Umbilical cord (tissue), 2 donors: ENCODE results near the gene GAL3ST1. TPM values are rescaled to one million over a fixed set of nuclear protein-coding genes. Genes with fewer than 3 reads are reported as not detected.
"Not testable (repeated sequence)": the region's sequence is repeated elsewhere in the genome, so short reads cannot be mapped to it uniquely, and the experiment has no call there.

Experiments
- DNase-seq: peaks from one replicate; pipeline ENCODE4 v3.0.0-alpha.2; 2015; ENCODE audit warnings: low spot score
- total RNA-seq: library from RNA; depleted of rRNA; stranded (reverse); fragments of >200 nt; gene quantifications from one replicate; pipeline ENCODE4 v1.2.3, GENCODE V29; 2014; ENCODE audit warnings: low replicate concordance; ENCODE audit not compliant: insufficient read depth

GAL3ST1 gene
- total RNA-seq, 1 donor from 2014 or later, result not detected

- no peak for DNase-seq
Measured at GRCh38 chr22:30596886-30597285, 22.4 kb upstream of the GAL3ST1 start.

DNA sequence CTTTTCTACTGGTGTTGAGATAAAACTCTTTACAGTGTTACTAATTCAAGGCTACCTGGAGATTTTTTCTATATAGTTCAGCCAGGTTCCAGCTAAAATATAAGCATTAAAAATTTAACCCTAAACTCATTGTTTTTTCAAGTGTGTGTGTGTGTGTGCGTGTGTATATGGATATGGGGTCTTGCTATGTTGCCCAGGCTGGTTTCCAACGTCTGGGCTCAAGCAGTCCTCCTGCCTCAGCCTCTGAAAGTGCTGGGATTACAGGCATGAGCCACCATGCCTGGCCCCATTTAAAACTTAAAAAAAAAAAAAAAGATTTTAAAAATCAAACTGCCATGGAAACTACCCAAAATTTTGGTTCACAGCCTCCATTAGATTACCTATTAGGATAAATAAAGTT lies 21.7 kb upstream of the GAL3ST1 start:
- DNase-seq, result no peak

DNA sequence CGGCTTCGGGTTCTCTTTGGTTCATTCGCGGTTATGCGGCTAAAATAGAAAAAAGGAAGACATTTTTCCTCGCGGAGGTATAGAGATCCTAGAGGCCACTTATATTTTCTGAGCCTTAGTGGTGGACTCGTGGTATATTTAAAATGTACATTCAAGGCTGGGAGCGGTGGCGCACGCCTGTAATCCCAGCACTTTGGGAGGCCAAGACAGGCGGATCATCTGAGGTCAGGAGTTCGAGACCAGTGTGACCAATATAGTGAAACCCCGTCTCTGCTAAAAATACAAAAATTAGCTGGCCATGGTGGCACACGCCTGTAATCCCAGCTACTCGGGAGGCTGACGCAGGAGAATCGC lies 17.9 kb upstream of the GAL3ST1 start:
- DNase-seq, result not testable (repeated sequence)

GRCh38 chr22:30591588-30592359 lies 17.3 kb upstream of the GAL3ST1 start, which contains the start of gene PES1:
PES1 (minus strand) TSS chr22:30591910; CDS start chr22:30591833, 77 bp downstream.
- DNase-seq, result peak; percentile 99

- no peak for DNase-seq
Measured at GRCh38 chr22:30591191-30591587, 16.7 kb upstream of the GAL3ST1 start.

DNA sequence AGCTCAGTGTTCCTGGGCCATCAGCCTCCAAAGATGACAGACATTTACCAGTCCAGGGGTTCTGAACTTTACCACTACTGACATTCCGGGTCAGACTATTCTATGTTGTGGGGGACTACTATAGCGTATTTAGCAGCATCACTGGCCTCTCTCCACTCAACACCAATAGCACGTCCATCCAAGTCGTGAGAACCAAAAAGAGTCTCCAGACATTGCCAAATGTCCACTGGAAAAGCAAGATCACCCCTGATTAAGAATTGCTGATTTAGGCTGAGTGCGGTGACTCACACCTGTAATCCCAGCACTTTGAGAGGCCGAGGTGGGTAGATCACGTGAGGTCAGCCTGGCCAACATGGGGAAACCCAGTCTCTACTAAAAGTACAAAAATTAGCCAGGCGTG lies 11.9 kb upstream of the GAL3ST1 start:
- DNase-seq, result no peak

DNA sequence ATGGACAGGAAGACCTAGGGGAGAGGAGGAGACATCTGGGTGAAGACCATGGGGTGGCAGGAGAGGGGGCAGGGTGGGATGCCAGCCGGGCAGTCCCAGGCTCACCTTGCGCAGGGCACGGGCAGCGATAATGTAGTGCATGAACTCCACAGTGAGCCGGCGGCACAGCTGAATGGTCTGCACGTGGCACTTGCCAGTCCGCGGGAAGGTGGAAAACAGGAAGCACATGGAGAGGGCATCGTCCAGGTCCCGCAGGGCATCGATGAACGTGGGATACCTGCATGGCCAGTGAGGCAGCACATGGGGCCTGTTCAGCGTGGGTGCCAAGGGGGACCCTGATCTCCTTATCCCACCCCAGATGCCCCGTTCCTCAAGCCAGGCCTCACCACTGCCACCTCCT lies 10.0 kb upstream of the GAL3ST1 start:
- no peak for DNase-seq

DNA sequence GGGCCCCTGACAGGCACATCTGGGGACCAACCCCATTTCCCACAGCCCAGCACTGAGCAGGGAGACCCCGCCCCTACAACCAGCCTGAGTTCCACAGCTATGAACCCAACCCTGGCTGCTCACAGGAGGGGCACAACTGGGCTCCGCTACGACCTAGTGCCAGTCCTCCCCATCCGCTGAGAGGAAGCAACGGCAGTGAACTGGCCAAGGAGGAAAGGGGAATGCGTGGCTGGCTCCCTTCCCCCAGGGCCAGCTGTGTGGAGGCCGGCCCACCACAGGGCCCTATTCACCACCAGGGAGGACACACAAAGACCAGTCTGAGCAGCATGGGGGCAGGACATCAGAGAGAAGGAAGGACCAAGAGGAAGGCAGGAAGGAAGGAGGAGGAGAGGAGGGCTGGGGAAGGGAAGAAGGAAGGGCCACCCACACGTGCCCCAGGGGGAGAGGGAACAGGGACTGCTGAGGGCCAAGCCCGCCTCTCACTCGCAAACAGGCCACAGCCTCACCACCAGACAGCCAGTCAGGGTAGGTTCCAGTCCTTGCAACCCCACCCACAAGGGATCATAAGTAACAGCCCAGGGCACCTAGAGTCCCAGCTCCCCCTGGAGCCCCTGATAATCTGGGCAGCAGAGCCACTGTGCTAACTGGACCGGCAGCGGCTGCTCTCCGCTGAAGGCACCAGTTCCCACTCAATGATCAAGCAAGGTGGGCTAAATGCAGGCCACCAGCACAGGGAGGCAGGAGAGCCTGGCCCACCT lies 8.5 kb upstream of the GAL3ST1 start:
- DNase-seq, result no peak

- DNase-seq, result no peak
Measured at GRCh38 chr22:30582051-30582450, 7.6 kb upstream of the GAL3ST1 start.

- no peak for DNase-seq
Measured at GRCh38 chr22:30580896-30581295, 6.4 kb upstream of the GAL3ST1 start.

DNA sequence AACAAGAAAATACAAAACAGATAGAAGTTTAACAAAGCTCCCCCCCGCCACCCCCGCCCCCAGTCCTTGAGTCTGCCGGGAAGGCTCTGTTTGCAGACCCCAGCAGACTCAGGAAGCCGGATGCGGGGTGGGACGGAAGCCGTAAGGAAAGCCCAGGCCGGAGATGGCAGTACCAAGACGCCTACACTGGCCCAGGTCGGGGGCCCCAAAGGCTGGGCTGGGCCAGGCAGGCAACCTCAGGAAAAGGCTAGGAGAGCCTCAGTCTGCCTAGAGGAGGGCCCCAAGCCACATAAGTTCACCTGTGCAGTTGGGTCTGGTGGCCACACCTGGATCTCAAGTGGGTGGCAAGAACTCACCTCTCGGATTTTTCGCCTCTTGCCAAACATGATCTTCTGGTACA lies 4.0 kb upstream of the GAL3ST1 start:
- DNase-seq, result no peak

DNA sequence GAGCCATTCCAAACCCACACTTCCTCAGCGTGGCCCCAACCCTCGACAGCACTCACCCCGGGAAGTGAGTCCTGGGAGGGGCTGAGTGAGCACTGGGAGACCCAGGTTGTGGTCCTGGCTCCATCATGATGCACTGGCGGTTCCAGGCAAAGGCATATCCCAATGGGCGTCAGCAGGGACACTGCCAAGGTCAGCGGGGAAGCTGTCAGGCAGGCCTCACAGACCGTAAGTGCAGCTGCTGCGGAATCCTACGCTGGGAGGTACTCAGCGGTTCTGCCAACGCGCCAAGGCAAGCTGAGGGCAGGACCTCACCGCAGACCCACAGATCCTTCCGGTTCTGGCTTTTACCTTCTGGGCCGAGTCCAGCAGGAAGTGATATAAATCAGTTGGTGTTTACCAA lies 1.4 kb upstream of the GAL3ST1 start:
- no peak for DNase-seq

DNA sequence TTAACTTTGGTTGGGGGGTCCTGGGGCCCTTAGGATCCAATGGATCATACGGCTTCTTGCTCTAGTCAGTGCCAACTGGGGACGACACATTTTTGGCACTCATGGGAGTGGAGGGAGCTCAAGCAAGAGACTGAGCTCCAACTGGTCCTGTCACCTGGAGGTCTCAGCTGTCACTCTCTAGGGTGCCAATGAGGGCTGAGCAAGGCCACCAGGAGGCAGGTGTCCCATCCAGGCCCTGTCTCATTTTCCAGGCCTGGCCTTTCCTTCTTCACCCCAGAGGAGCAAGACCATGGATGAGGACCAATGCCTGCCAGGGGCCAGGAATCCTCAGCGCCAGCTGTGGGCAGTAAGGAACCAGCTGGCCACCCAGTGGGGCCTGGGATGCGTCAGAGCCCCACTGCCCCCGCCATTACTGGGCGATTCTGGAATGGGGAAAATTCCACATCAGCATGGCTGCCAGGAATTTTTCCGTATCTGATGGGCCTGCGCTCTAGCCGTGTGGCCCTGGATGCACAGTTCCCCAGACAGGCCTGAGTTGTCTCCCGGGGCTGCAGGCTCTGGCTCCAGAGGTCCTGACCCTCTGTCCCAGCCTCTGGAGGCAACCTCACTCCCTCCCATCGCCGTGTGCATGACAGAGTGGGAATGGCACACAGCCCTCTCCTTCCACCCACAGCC lies 669 bp upstream of the GAL3ST1 start:
- DNase-seq, result peak; percentile 19

- no peak for DNase-seq
Measured at GRCh38 chr22:30573594-30574094, 821 bp downstream of the GAL3ST1 start.

DNA sequence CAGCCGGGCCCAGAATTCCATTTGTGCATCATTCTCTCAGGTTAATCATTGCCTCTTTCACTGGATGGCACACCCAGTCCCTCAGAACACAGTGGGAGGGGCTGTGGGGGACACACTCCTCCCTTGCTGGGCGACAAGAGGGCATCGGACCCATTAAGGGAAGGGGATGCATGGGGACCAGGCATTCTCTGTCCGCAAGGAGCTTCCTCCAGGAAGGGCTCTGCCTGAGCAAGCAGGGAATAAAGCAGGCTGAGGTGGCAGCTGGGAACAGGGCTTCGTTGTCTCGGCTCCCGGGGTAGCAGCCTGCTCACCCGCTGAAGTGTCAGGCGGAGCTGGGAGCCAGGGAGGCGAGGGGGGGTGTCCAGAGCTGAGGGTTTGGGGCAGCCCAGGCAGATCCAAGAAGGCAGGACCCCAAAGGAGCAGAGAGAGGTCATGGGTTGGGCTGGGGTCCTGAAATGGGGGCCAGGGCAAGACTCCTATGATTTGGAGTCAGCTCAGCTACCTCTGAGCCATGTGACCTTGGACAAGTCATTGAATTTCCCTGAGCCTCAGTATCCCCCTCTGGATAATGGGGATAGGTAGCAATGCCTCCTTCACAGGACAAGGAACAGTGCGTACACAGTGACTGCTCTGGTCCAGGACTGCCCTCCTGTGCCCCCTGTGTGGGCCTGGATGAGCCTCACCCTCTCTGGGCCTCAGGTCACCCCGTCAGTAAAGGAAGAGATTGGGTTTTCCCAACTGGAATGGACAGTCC lies 1.4 kb downstream of the GAL3ST1 start:
- DNase-seq, result no peak

DNA sequence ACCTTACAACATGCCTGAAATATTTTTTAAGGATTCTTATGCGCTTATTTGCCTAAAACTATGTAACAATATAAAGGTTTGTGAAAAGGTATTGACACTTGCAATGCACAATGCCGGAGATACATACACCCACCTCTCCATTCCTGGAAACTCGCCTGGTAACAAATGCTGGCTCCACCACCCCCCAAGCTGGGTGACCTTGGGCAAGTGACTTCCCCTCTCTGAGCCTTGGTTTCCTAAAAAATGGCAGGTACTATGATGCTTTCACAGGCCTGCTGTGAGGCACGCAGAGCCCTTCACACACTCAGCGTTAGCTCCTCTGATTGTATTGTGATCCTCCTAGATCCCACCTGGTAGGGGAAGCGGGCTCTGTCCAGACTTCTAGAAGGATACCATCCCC lies 2.3 kb downstream of the GAL3ST1 start:
- DNase-seq, result no peak

- DNase-seq, result no peak
Measured at GRCh38 chr22:30569674-30570202, 4.7 kb downstream of the GAL3ST1 start.

DNA sequence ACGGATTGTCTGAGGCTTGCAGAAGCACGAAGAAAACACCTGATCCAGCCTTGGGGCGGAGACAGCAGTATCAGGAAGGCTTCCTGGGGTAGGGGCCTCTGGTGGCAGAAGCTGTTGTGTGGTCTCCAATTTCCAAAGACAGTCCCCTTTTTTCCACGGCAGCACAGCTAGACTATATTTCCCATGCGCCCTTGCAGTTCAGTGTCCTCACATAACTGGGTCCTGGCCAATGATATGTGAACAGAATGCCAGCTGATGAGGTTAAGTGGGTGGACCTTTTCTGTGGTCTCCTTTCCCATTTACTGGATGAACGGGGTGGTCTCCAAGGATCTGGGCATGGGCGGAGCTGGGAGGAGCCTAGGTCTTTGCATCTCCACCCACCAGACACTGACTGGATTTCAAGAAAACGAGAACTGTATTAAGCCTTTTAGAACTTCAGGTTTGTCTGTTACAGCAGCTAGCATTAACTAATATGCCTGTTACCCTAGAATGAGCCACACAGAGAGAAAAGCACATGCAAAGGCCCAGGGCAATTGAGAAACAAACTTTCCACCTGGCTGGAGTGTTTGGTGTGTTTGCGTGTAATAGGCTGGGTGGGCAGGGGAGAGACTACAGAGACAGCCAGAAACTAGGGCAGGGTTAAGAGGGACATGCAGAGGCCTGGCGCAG lies 6.2 kb downstream of the GAL3ST1 start:
- no peak for DNase-seq

DNA sequence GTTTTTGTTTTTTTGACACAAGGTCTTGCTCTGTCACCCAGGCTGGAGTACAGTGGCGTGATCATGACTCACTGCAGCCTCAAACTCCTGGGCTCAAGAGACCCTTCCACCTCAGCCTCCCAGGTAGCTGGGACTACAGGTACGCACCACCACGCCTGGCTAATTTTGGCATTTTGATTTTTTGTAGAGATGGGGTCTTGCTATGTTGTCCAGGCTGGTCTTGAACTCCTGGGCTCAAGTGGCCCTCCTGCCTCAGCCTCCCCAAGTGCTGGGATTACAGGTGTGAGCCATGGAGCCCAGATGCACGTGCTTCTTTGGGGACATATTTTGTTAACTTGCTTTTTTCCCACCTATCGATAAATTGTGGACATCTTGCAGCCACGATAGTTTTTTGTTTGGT lies 7.2 kb downstream of the GAL3ST1 start:
- not testable (repeated sequence) for DNase-seq

DNA sequence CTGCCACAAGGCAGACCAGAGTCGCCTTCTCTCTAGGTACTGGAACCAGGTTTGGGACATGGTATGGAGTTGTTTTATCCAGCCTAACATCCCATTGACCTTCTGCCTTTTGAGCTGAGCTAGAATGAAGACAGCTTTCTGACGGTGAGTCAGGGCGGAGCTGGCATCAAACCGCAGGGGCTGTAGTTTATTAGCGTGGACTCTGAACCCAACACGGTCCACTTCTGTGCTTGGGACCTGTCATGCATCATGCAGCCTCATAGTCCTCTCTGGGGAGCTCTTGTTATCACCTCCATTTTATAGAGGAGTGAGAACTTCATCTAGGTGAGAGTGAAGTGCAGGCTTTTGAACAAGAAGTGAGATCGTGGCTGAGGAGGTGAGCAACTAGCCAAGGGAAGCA lies 8.3 kb downstream of the GAL3ST1 start:
- DNase-seq, result no peak

DNA sequence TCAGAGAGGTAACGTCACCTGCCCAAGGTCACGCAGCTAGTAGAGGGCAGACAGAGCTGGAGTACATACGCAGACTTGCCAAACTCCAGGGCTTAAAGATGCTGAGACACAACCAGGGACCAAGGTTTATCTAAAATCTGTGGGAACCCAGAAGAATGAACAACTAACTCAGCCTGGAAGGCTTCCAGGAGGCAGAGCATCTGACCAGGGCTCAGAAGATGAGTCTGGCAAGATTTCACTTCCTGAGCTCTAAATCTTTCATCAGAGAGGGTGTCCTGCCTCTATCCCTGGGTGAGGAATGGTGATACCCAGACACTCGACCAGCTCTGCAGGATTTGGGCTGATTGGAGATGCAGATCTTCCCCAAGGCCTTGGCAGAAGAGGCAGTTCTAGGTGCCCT lies 9.1 kb downstream of the GAL3ST1 start:
- peak; percentile 18 for DNase-seq
